ENCODE data around the gene CAMK2D.

DNA sequence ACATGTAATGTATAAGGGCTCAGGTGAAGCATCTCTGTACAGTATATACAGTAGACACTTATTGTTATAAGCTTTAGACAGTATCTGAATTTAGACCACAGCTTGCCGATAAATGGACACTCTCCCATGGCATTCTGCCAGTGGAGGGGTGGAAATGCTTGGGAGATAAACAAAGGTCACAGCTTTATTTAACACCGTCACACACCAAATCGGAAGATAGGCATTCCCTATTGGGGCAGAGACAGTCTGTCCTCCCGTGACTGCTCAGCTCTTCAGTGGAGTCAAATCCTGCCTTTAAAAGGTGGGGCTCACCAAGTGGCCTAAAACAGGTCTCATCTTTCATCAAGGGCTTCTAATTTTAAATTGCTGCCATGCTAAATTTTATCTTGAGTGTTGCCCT, 178.8 kb downstream of the CAMK2D start:
- no peak for TF ChIP-seq POLR2AphosphoS5 (IDR thresholded peaks at IDR 0.05; ENCODE audit: low read depth, low read length)
- TF ChIP-seq SIN3A (IDR thresholded peaks at IDR 0.05; ENCODE audit: borderline replicate concordance, insufficient read depth, low read length), result no peak
- TF ChIP-seq, protein P1, sequence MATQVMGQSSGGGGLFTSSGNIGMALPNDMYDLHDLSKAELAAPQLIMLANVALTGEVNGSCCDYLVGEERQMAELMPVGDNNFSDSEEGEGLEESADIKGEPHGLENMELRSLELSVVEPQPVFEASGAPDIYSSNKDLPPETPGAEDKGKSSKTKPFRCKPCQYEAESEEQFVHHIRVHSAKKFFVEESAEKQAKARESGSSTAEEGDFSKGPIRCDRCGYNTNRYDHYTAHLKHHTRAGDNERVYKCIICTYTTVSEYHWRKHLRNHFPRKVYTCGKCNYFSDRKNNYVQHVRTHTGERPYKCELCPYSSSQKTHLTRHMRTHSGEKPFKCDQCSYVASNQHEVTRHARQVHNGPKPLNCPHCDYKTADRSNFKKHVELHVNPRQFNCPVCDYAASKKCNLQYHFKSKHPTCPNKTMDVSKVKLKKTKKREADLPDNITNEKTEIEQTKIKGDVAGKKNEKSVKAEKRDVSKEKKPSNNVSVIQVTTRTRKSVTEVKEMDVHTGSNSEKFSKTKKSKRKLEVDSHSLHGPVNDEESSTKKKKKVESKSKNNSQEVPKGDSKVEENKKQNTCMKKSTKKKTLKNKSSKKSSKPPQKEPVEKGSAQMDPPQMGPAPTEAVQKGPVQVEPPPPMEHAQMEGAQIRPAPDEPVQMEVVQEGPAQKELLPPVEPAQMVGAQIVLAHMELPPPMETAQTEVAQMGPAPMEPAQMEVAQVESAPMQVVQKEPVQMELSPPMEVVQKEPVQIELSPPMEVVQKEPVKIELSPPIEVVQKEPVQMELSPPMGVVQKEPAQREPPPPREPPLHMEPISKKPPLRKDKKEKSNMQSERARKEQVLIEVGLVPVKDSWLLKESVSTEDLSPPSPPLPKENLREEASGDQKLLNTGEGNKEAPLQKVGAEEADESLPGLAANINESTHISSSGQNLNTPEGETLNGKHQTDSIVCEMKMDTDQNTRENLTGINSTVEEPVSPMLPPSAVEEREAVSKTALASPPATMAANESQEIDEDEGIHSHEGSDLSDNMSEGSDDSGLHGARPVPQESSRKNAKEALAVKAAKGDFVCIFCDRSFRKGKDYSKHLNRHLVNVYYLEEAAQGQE (IDR thresholded peaks at IDR 0.05; ENCODE audit: insufficient read depth in 1 of 2, low read depth in 2 of 2, low read length in 2 of 2), result no peak
- no peak for TF ChIP-seq TAF1 (IDR thresholded peaks at IDR 0.05; ENCODE audit: borderline replicate concordance, insufficient read depth, low read length)
- no peak for TF ChIP-seq FOXP2 (optimal IDR thresholded peaks at IDR 0.05; ENCODE audit: borderline replicate concordance, extremely low read depth, extremely low read length, insufficient read depth)

Measured in PFSK-1 (cell line).